ENCODE data around the gene PNCK.

Gene PNCK

DNA sequence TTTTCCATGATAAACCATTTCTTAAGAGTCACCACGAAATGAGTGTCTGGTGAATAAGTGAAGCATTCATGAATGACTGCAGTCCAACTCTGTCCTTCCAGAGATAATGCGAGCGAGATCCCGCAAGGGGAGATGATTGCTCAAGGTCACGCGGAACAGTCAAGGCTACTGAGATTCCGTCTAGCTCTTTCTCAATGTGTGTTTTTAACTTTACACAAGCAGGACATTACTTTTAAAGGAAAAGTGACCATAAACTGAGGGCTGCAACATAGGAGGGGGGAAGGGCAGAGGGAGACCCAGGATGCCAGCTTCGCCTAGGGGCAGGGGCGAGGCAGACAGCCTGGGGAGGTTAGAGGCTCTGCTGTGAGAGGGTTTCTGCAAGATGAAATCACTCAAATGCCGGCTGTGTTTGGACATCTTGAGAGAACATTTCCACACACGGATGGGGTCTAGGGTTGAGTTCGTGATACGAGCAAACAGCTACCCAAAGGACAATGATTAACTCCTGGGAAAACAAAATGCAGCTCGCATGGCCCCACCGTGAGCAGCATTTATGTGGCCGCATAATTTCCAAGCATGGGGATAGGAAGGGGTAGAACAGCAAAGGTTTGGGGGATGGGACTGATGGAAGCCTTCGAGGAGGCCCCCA is 50.8 kb downstream of the PNCK start:
- no peak for DNase-seq
- in situ Hi-C loops (cut with MboI; ENCODE audit: low pct_unique_long_range_greater_than_20kb, low sequenced_read_pairs): no loop called here

DNA sequence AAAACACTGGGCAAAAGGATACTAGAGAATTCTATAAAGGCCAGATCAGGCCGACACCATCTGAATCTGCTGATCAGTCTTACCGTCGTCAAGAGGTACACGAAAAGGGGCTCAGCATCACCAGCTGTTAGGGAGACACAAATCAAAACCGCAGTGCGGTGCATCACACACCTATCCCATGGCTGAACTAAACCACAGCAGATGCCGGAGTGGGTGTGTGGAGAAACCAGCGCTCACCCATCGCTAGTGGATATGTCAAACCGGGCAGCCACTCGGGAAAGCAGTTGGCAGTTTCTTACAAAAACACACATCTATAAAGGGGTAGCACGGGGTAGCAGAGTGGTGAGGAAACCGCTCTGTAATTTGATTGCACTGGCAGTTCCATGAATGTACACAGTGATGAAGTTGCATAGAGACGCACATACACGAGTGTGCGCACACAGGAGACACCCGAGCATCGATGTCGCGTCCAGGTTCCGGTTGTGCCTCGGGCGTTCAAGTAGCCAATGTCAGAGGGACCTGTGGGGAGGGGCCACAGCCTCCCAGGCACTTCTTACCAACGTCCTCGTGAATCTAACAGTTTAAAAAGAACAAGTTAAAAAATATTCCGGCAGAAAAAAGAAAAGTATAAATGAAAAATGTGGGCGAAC is 51.5 kb downstream of the PNCK start:
- DNase-seq: no peak
- in situ Hi-C loops (cut with MboI; ENCODE audit: low pct_unique_long_range_greater_than_20kb, low sequenced_read_pairs): no loop called here

DNA sequence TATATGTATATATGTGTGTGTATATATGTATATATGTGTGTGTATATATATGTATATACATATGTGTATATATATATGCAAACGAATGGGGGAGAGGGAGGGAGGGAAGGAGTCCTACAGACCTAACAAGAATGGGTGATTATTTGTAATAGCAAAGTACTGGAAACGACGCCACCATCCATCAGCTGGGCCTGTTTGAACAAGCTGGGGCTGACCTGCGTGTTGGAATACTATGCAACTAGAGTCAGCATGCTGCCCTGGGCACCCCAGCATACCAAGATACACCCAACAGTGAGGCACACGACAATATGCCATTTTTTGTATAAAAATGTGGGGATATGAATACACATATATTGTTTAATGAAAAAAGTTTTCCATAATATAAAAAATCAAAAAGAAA is 53.0 kb downstream of the PNCK start:
- in situ Hi-C loops (cut with MboI; ENCODE audit: low pct_unique_long_range_greater_than_20kb, low sequenced_read_pairs): no loop called here
- no peak for DNase-seq

Measured in KBM-7 (cell line).